Jurkat, Clone E6-1 (cell line): ENCODE results near the gene RFX2.
"Not testable (repeated sequence)": the region's sequence is repeated elsewhere in the genome, so short reads cannot be mapped to it uniquely, and the experiment has no call there.

ENCODE experiments used
- DNase-seq: peaks from one replicate; pipeline ENCODE4 v3.0.0-alpha.2; 2011; ENCODE audit warnings: low read depth, low spot score
- H3K4me3 ChIP-seq: 2 replicates; pipeline ENCODE4 v1.5.1; 2011; ENCODE audit warnings: mild to moderate bottlenecking, low read length, control low read depth, moderate library complexity

RFX2 gene

DNA sequence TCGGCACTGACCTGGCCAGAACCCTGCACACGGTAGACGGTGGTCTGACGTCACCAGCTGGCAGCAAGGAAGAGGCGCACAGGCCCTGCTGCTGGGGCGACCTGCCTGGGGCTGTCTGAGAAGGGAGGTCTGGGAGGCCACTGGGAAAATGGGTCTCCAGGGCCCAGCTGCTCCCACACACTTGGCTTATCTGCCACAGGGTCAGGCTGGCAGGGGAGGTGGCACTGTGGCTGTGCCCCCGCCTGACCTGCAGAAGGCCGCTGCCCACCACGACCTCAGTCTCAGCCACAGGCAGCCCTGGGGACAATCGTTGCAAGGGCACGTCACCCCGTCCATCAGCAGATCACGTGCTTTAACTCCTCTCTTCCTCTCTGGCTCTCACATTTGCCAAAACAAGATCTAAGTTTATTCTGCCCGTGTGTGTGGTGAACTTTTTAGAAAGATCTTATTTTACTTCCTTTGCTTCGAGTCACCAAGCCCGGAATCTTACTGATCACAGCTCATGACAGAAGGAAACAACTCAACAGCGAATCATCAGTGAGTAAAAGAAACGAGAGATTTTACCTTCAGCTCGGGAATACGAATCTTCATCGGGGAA, 87.1 kb downstream of the RFX2 start:
- no peak overlapping the region for H3K4me3 ChIP-seq
- DNase-seq, result no peak

- no peak overlapping the region for H3K4me3 ChIP-seq
These were observed 87.7 kb downstream of the RFX2 start for GRCh38 chr19:6022570-6023064.

DNA sequence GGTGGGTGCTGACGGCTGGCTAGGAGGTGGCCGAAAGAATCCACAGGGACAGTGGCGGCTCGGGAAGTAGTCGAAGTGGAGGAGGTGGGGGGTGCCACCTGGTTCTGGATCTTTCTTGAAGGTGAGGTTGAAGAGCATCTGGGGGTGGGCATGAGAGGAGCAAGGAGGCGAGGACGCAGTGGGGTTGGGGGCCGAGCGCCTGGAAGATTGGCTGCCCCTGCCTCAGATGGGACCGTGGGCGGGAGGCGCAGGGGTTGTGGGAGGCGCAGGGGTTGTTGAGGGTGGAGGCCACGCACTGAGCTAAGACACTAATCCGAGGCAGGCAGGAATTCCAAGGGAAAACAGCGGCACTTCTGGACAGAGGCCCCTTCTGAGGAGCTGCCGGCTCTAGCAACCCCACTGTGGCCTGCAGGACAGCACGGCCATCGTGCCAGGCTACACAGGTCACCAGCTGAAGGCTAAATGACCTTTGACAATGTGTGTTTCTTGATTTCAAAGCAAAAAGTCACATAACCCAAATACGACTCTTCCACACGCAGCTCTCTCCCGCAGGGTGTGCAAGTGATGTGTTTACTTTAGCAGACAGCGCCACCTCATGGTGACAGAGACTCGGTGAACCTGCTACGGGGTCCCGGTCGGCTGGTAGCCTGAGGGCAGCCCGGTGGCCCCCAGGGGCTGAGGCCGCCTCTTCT, 88.3 kb downstream of the RFX2 start:
- H3K4me3 ChIP-seq, result no peak overlapping the region
- peak; percentile 68 for DNase-seq

More at GRCh38 chr19:6022570-6023064, 87.7 kb downstream of the RFX2 start:
- DNase-seq, result no peak

DNA sequence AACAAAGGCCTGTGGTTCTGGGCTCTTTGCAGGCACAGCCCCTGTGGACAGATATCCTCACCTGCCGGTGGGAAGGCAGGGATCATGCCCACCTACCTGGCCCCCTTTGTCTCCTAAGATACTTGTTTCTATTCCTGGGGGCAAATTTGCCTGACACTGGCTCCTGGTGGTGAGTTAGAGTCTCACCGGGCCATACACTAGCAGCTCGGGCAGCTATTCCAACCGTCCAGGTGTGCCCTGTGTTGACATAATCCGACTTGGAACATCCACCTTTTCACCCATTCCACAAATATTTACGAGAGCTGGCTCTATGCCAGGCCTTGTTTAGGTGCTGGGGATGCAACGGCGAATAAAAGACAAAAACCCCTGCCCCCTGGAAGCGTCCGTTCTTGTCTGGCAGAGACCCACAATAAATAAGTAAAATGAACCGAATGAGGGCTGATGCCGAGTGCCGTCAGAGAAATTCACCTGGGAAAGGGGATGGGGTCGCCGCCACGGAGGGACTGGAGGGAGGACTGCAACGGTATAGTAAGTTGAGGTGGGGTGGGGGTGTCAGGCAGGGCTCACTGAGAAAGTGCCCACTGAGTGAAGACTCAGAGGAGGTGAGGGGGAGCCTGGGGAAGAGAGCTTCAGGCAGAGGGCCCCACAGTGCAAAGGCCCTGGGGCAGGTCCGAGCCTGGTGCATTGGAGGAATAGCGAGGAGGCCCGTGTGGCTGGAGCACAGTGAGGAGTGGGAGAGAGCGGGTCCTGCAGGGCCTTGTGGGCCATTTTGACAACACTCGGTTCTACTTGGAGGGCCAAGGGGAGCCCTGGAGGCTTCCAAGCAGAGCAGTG, 89.1 kb downstream of the RFX2 start:
- no peak for DNase-seq
- no peak overlapping the region for H3K4me3 ChIP-seq

DNA sequence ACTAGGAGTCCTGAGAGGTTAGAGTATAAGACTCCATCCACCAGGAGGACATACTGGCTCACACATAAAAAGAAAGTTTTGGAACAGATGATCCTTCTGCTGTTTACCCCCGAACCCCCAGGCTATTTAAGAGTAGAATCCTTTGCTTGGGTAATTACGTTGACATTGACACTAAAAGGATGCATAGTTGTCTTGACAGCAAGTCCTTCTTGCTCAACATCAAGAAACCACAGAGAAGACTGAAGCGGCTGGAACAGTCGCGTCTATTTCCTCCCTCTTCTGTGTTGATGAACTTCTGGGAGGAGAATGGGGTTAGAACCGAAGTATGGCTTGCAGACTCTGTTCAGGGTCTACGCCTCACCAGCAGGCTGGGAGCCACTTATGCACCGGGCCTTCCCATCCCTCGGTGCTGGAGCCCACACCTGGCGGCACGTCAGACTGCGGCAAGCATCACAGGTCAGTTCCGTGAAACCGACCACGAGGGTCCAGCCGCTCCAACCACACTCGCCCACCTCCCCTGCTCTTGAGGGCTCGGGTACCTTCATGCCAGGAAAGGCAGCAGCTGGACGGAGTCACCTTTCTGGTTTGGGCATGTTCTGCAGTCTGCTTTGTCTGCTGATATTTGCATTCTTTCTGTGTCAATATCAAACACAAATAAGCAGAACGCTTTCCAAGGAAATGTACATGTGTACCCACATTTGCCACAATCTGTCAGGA, 90.0 kb downstream of the RFX2 start:
- H3K4me3 ChIP-seq, result no peak overlapping the region
- peak; percentile 72 for DNase-seq

GRCh38 chr19:6018786-6019185, 91.5 kb downstream of the RFX2 start:
- no peak for DNase-seq
- no peak overlapping the region for H3K4me3 ChIP-seq

- no peak overlapping the region for H3K4me3 ChIP-seq
- DNase-seq, result no peak
These were observed 92.7 kb downstream of the RFX2 start for GRCh38 chr19:6017576-6017975.

DNA sequence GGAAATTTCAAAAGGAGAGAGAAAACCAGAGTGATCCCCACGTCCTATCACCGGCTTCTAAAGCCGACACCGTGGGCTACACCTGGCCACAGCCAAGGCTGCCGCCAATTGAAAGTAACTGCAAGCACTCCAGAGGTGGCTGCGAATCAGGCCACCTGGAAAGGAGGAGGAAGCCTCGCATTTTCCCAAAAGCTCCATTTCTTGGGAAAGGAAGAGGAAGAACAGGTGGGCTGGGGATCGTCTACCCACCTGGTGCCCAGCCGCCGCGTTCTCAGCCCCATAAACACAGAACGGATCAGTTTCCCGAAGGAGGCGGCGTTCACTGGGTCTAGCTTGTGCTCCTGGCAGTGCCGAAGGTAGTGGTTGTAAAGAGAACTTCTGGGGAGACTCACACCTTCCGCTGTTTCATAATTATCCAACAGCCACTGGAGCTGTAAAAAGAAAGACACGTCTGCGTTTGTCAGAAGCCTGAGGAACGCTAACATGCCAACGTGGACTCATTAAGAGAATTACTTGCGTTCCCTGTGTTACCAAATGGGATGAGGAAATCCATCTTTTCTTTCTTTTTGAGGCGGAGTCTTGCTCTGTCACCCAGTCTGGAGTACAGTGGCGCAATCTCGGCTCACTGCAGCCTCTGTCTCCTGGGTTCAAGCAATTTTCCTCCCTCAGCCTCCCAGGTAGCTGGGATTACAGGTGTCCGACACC, 94.3 kb downstream of the RFX2 start:
- no peak for DNase-seq
- no peak overlapping the region for H3K4me3 ChIP-seq

- DNase-seq, result no peak
- no peak overlapping the region for H3K4me3 ChIP-seq
These were observed 95.7 kb downstream of the RFX2 start for GRCh38 chr19:6014551-6015135.

GRCh38 chr19:6012426-6013170, 97.7 kb downstream of the RFX2 start:
- no peak overlapping the region for H3K4me3 ChIP-seq
- no peak for DNase-seq

GRCh38 chr19:6011794-6012193, 98.5 kb downstream of the RFX2 start:
- DNase-seq, result no peak
- no peak overlapping the region for H3K4me3 ChIP-seq

DNA sequence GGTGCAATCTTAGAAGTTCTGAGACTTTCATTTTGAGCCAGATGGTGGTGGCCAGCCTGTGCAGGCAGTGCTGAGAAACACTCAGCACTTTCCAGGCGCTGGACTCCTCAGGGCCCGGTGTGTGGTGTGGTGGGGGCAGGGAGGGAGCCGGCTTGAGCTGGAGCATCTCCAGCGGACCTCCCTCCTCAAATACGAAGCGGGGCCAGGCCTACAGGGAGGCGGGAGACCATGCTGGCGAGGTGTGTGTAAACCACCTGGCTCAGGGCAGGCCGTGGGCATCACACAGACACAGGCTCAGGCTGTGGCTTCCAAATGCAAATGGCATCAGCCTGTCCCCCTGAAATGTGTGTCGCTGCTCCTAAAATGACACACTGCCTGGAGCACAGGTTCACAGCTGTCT, 99.1 kb downstream of the RFX2 start:
- DNase-seq, result no peak
- H3K4me3 ChIP-seq, result no peak overlapping the region

DNA sequence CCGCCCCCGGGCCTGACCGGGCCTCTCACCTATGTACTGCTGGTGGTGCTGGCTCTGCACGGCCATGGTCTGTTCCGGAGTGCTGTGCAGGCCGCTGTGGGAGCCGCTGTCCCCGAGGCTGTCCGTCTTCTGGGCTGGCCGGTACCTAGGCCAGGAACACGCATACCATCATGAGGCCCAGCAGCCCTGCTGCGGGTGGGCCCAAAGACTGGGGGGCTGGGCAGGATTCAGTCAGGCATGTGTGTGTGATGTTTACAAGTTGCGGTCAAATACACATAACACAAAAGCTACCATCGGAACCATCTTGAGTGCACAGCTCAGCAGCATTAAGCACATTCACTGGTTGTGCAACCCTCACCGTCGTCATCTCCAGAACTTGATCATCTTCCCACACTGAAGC, 100.2 kb downstream of the RFX2 start:
- H3K4me3 ChIP-seq, result no peak overlapping the region
- no peak for DNase-seq

GRCh38 chr19:6007866-6008265, 102.4 kb downstream of the RFX2 start:
- H3K4me3 ChIP-seq, result no peak overlapping the region
- no peak for DNase-seq

- no peak for DNase-seq
- no peak overlapping the region for H3K4me3 ChIP-seq
These were observed 103.4 kb downstream of the RFX2 start for GRCh38 chr19:6006896-6007295.

DNA sequence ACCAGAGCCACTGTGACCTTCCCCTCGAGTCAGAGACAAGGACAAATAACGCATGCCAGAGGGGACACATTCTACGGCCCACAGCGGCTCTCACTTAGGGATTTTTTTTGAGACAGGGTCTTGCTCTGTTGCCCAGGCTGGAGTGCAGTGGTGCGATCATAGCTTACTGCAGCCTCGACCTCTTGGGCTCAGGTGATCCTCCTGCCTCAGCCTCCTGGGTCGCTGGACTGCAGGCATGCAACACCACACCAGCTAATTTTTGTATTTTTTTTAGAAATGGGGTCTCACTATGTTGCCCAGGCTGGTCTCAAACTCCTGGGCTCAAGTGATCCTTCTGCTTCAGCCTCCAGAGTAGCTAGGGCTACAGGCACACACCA, 104.2 kb downstream of the RFX2 start:
- H3K4me3 ChIP-seq, DNase-seq: not testable (repeated sequence)

DNA sequence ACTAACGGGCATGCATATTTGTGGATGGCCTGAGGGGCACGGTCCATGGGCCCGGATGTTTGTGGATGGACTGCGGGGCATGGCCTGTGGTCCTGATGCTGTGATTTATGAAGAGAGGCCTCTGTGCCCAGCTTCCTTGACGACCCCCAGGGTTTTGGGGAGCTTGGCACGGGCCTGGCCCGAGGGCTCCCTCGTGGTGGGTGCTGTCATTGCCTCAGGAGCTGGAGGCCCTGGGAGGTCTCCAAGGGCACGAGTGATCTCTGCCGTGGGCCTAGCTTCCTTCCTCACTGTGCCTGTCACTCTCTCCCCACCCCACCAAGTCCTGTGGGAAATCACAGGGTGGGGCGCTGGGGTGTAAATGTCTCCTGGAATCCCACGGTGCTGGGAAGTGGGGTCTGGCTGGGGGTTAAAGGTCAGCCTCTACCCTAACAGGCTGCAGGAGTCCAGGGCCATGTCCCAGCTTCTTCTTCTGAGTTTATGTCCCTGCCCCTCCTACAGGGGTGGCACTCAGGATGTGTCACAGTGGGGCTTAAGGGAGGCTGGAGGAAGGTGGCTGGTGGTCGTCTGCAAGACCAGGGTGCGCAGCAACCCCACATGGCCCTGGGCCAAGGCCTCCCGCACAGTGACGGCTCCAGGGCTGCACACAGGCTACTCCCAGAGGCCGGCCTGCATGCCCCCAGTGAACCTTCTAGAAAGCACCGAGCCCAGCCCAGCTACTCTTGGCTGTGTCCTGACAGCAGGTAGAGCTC, 104.8 kb downstream of the RFX2 start:
- no peak overlapping the region for H3K4me3 ChIP-seq
- DNase-seq, result no peak
